Neuronal stem cell (in vitro differentiated cells): ENCODE measurements around the gene MIPEP.

Experiments
- DNase-seq: peaks from one replicate; pipeline ENCODE4 v3.0.0-alpha.2; 2013; ENCODE audit warnings: low spot score
- H2AFZ ChIP-seq: one replicate; pipeline ENCODE4 v1.6.1; 2013; ENCODE audit warnings: mild to moderate bottlenecking, low read length, inconsistent platforms
- H2AK5ac ChIP-seq: 2 replicates; pipeline ENCODE4 v1.6.1; 2013; ENCODE audit warnings: low read depth, mild to moderate bottlenecking, inconsistent platforms, low read length, moderate library complexity, mixed read lengths
- H2BK120ac ChIP-seq: 2 replicates; pipeline ENCODE4 v1.6.1; 2013; ENCODE audit warnings: low read depth, mild to moderate bottlenecking, inconsistent platforms, low read length, moderate library complexity, mixed read lengths
- H2BK12ac ChIP-seq: one replicate; pipeline ENCODE4 v1.6.1; 2013; ENCODE audit warnings: low read length, inconsistent platforms
- H2BK15ac ChIP-seq: 2 replicates; pipeline ENCODE4 v1.6.1; 2013; ENCODE audit warnings: mild to moderate bottlenecking, low read length, inconsistent platforms, mixed read lengths
- H2BK5ac ChIP-seq: one replicate; pipeline ENCODE4 v1.6.1; 2013; ENCODE audit warnings: inconsistent platforms, mild to moderate bottlenecking, low read length, moderate library complexity
- H3K14ac ChIP-seq: one replicate; pipeline ENCODE4 v1.6.1; 2013; ENCODE audit warnings: low read length, inconsistent platforms
- H3K18ac ChIP-seq: 2 replicates; pipeline ENCODE4 v1.6.1; 2013; ENCODE audit warnings: low read length, inconsistent platforms
- H3K23ac ChIP-seq: 2 replicates; pipeline ENCODE4 v1.6.1; 2013; ENCODE audit warnings: low read depth, mild to moderate bottlenecking, mixed read lengths, low read length, inconsistent platforms; ENCODE audit not compliant: poor library complexity
- H3K27ac ChIP-seq: replicated peaks from 3 replicates; pipeline ENCODE4 v1.5.1; 2013; ENCODE audit warnings: low read length, inconsistent platforms
- H3K27me3 ChIP-seq, 3 experiments: 2 replicates each; pipeline ENCODE4 v1.6.1; 2013; ENCODE audit warnings: low read length in 3 of 3, mild to moderate bottlenecking in 2 of 3, inconsistent platforms in 1 of 3, low read depth in 1 of 3, mixed read lengths in 1 of 3, moderate library complexity in 1 of 3; ENCODE audit not compliant: control insufficient read depth in 3 of 3, insufficient read depth in 3 of 3
- H3K36me3 ChIP-seq, 2 donors: replicated peaks in 1 of 2; 2 replicates each; pipeline ENCODE4 v1.6.1; 2013; ENCODE audit warnings: low read length in 2 of 2; ENCODE audit not compliant: control insufficient read depth in 2 of 2, insufficient read depth in 2 of 2
- H3K4ac ChIP-seq: 2 replicates; pipeline ENCODE4 v1.6.1; 2013; ENCODE audit warnings: inconsistent platforms, mild to moderate bottlenecking, low read length, moderate library complexity
- H3K4me1 ChIP-seq, 2 donors: 1 replicate in 1 of 2; 2 replicates in 1 of 2; pipeline ENCODE4 v1.6.1; 2013; ENCODE audit warnings: low read length in 2 of 2, low read depth in 1 of 2; ENCODE audit not compliant: control insufficient read depth in 2 of 2, insufficient read depth in 1 of 2
- H3K4me2 ChIP-seq: one replicate; pipeline ENCODE4 v1.6.1; 2013; ENCODE audit warnings: mild to moderate bottlenecking, low read length, inconsistent platforms; ENCODE audit not compliant: insufficient read depth, poor library complexity, severe bottlenecking
- H3K4me3 ChIP-seq, 2 donors: 2 replicates each; pipeline ENCODE4 v1.5.1; 2013; ENCODE audit warnings: low read length in 2 of 2, mild to moderate bottlenecking in 2 of 2, inconsistent platforms in 1 of 2, moderate library complexity in 1 of 2
- H3K79me1 ChIP-seq: one replicate; pipeline ENCODE4 v1.6.1; 2013; ENCODE audit warnings: low read depth, mild to moderate bottlenecking, inconsistent platforms, low read length, moderate library complexity
- H3K9ac ChIP-seq: one replicate; pipeline ENCODE4 v1.6.1; 2013; ENCODE audit warnings: mild to moderate bottlenecking, low read depth, low read length, inconsistent platforms; ENCODE audit not compliant: poor library complexity
- H3K9me3 ChIP-seq, 2 donors: replicated peaks in 1 of 2; 2 replicates each; pipeline versions ENCODE3 to v1.6.1; 2013; ENCODE audit warnings: low read length in 2 of 2, mild to moderate bottlenecking in 2 of 2, inconsistent platforms in 1 of 2, low read depth in 1 of 2, mixed read lengths in 1 of 2, moderate library complexity in 1 of 2; ENCODE audit not compliant: control insufficient read depth in 2 of 2, insufficient read depth in 1 of 2
- H4K8ac ChIP-seq: one replicate; pipeline ENCODE4 v1.6.1; 2013; ENCODE audit warnings: low read depth, mild to moderate bottlenecking, inconsistent platforms, low read length, moderate library complexity
- H4K91ac ChIP-seq: one replicate; pipeline ENCODE4 v1.6.1; 2013; ENCODE audit warnings: low read length, low read depth, mild to moderate bottlenecking, inconsistent platforms; ENCODE audit not compliant: poor library complexity
- WGBS, 2 donors: extraction: QIAGEN DNeasy Blood & Tissue Kit; methylation state at CpG; one replicate each; pipeline ENCODE4 v1.1.7; 2013; ENCODE audit warnings: missing lambda C conversion rate in 2 of 2, mixed read lengths in 1 of 2; ENCODE audit not compliant: insufficient read length in 2 of 2, insufficient replicate concordance in 1 of 2; ENCODE audit errors: extremely low coverage in 2 of 2; 5-methylcytosine and 5-hydroxymethylcytosine counted together

Gene MIPEP

GRCh38 chr13:23822252-23822824, 66.9 kb downstream of the MIPEP start:
- H3K18ac ChIP-seq: no peak overlapping the region
- DNase-seq: no peak
- H3K79me1 ChIP-seq: no peaks in the 10 kb centered on the region
- H2BK5ac ChIP-seq: no peak overlapping the region
- H3K4me3 ChIP-seq: no peak overlapping the region
- no peak overlapping the region for H3K27ac ChIP-seq
- H3K27me3 ChIP-seq: no peaks in the 10 kb centered on the region
- no peak overlapping the region for H4K91ac ChIP-seq
- H2AK5ac ChIP-seq: no peak overlapping the region
- H2BK120ac ChIP-seq: no peak overlapping the region
- H3K14ac ChIP-seq: no peak overlapping the region
- H2BK15ac ChIP-seq: no peak overlapping the region
- H3K4me2 ChIP-seq: no peak overlapping the region
- WGBS, 2 donors: no CpG with 5 or more reads among the region's 3 CpGs
- no peaks in the 10 kb centered on the region for H3K36me3 ChIP-seq
- peaks cover 0 to 44% of the 10 kb centered on the region in 2 donors for H3K9me3 ChIP-seq
- no peak overlapping the region for H3K23ac ChIP-seq
- H2AFZ ChIP-seq: no peak overlapping the region
- H3K9ac ChIP-seq: no peak overlapping the region
- H3K4me1 ChIP-seq: peaks cover 0 to 2% of the 10 kb centered on the region in 2 donors
- no peak overlapping the region for H2BK12ac ChIP-seq
- no peak overlapping the region for H3K4ac ChIP-seq
- no peak overlapping the region for H4K8ac ChIP-seq

GRCh38 chr13:23820530-23820929, 68.7 kb downstream of the MIPEP start:
- Histone ChIP-seq H3K4me3 (no peak overlapping the region), H3K9ac (no peak overlapping the region), H4K91ac (no peak overlapping the region), H2BK15ac (no peak overlapping the region), H3K4ac (no peak overlapping the region), H3K4me2 (no peak overlapping the region), H3K79me1 (no peaks in the 10 kb centered on the region), H3K36me3 (no peaks in the 10 kb centered on the region), H3K18ac (no peak overlapping the region), H3K14ac (no peak overlapping the region), H4K8ac (no peak overlapping the region), H3K4me1 (peaks cover 0 to 2% of the 10 kb centered on the region in 2 donors), H2AK5ac (no peak overlapping the region), H2BK12ac (no peak overlapping the region), H2BK5ac (no peak overlapping the region), H3K27ac (no peak overlapping the region), H2AFZ (no peak overlapping the region), H3K27me3 (no peaks in the 10 kb centered on the region), H2BK120ac (no peak overlapping the region), H3K23ac (no peak overlapping the region), H3K9me3 (peaks cover 0 to 31% of the 10 kb centered on the region in 2 donors)
- no peak for DNase-seq
- no CpG with 5 or more reads among the region's 3 CpGs for WGBS, 2 donors

- H3K9me3 ChIP-seq: peaks cover 0 to 5% of the 10 kb centered on the region in 2 donors
- H3K36me3 ChIP-seq: no peaks in the 10 kb centered on the region
- no peak overlapping the region for H3K4me2 ChIP-seq
- H3K9ac ChIP-seq: no peak overlapping the region
- DNase-seq: no peak
- no peak overlapping the region for H3K4me3 ChIP-seq
- peaks cover 0 to 2% of the 10 kb centered on the region in 2 donors for H3K4me1 ChIP-seq
- no peak overlapping the region for H2BK15ac ChIP-seq
- H3K18ac ChIP-seq: no peak overlapping the region
- H3K27me3 ChIP-seq: no peaks in the 10 kb centered on the region
- H3K79me1 ChIP-seq: no peaks in the 10 kb centered on the region
- H4K8ac ChIP-seq: no peak overlapping the region
- no peak overlapping the region for H3K27ac ChIP-seq
- no peak overlapping the region for H3K14ac ChIP-seq
- no peak overlapping the region for H2AK5ac ChIP-seq
- no peak overlapping the region for H3K4ac ChIP-seq
- no peak overlapping the region for H2BK120ac ChIP-seq
- H2BK12ac ChIP-seq: no peak overlapping the region
- H2BK5ac ChIP-seq: no peak overlapping the region
- H4K91ac ChIP-seq: no peak overlapping the region
- no CpG with 5 or more reads among the region's 4 CpGs for WGBS, 2 donors
- no peak overlapping the region for H2AFZ ChIP-seq
- H3K23ac ChIP-seq: no peak overlapping the region
Measured at GRCh38 chr13:23817830-23818229, 71.4 kb downstream of the MIPEP start.

- H3K36me3 ChIP-seq: no peaks in the 10 kb centered on the region
- WGBS, 2 donors: no CpG with 5 or more reads among the region's 2 CpGs
Measured at GRCh38 chr13:23817136-23817535, 72.1 kb downstream of the MIPEP start.

More at GRCh38 chr13:23817136-23817535, 72.1 kb downstream of the MIPEP start:
- H3K4me3 ChIP-seq: no peak overlapping the region
- no peak overlapping the region for H2BK12ac ChIP-seq
- H3K27ac ChIP-seq: no peak overlapping the region
- H3K9ac ChIP-seq: no peak overlapping the region
- H3K4me1 ChIP-seq: peaks cover 0 to 1% of the 10 kb centered on the region in 2 donors
- no peak for DNase-seq
- H2BK5ac ChIP-seq: no peak overlapping the region
- no peak overlapping the region for H2BK120ac ChIP-seq
- H4K8ac ChIP-seq: no peak overlapping the region
- H2AFZ ChIP-seq: no peak overlapping the region
- H3K4me2 ChIP-seq: no peak overlapping the region
- no peaks in the 10 kb centered on the region for H3K79me1 ChIP-seq
- no peak overlapping the region for H2BK15ac ChIP-seq
- H3K14ac ChIP-seq: no peak overlapping the region
- no peak overlapping the region for H4K91ac ChIP-seq
- no peak overlapping the region for H2AK5ac ChIP-seq
- H3K4ac ChIP-seq: no peak overlapping the region
- H3K9me3 ChIP-seq: no peaks in the 10 kb centered on the region
- H3K23ac ChIP-seq: no peak overlapping the region
- H3K27me3 ChIP-seq: no peaks in the 10 kb centered on the region
- H3K18ac ChIP-seq: no peak overlapping the region
